BJ (cell line): ENCODE results near the gene CLRN1. TPM values are rescaled to one million over a fixed set of nuclear protein-coding genes. Genes with fewer than 3 reads are reported as not detected.

Experiments
- CTCF ChIA-PET: fragments of 350-600 bp; formaldehyde crosslinking; extraction: SDS; loops from one replicate; lab custom pipeline; 2021; ENCODE audit warnings: antibody characterized with exemption, inconsistent platforms; lab: Yijun Ruan, JAX
- POLR2A ChIA-PET: fragments of 300-600 bp; sonication (Branson Sonifier 250); formaldehyde crosslinking; extraction: SDS; loops from one replicate; lab custom pipeline; 2021; ENCODE audit warnings: antibody characterized with exemption; lab: Charles Lee
- DNase-seq: peaks from one replicate; pipeline ENCODE4 v3.0.0-alpha.2; 2011; ENCODE audit warnings: low read depth
- H3K27me3 ChIP-seq: 2 replicates; pipeline ENCODE4 v1.6.0; 2011; ENCODE audit warnings: low read length; ENCODE audit not compliant: control insufficient read depth, insufficient read depth
- H3K36me3 ChIP-seq: 2 replicates; pipeline ENCODE4 v1.5.1; 2011; ENCODE audit warnings: low read length; ENCODE audit not compliant: control insufficient read depth, insufficient read depth
- H3K4me3 ChIP-seq: 2 replicates; pipeline ENCODE4 v1.5.1; 2011; ENCODE audit warnings: low read depth, mild to moderate bottlenecking, control low read depth, low read length
- CTCF ChIP-seq: IDR thresholded peaks from 2 replicates; pipeline ENCODE4 v1.5.1; 2011; ENCODE audit warnings: low read depth, mild to moderate bottlenecking, control low read depth, inconsistent platforms, low read length, moderate library complexity; ENCODE audit not compliant: insufficient read depth
- polyA plus RNA-seq: library from polyadenylated mRNA; depleted of rRNA; stranded (reverse); fragments of >200 nt; gene quantifications from 2 replicates; pipeline ENCODE4 v1.2.3, GENCODE V29; 2011

The CLRN1 gene
- polyA plus RNA-seq, 1 experiment = not detected

DNA sequence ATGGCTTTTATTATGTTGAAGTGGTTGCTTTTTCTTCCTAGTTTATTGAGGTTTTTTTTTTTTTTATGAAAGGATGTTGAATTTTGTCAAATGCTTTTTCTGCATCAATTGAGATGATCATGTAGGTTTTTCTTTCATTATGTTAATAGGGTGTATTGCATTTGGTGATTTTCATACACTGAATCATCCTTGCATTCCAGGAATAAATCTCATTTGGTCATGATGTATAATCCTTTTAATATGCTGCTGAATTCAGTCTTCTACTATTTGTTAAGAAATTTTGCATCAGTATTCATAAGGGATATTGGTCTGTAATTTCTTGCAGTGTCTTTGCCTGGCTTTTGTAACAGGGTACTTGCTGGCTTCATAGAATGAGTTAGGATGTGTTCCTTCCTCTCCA, 11.5 kb upstream of the CLRN1 start:
- POLR2A ChIA-PET = no interaction called here

DNA sequence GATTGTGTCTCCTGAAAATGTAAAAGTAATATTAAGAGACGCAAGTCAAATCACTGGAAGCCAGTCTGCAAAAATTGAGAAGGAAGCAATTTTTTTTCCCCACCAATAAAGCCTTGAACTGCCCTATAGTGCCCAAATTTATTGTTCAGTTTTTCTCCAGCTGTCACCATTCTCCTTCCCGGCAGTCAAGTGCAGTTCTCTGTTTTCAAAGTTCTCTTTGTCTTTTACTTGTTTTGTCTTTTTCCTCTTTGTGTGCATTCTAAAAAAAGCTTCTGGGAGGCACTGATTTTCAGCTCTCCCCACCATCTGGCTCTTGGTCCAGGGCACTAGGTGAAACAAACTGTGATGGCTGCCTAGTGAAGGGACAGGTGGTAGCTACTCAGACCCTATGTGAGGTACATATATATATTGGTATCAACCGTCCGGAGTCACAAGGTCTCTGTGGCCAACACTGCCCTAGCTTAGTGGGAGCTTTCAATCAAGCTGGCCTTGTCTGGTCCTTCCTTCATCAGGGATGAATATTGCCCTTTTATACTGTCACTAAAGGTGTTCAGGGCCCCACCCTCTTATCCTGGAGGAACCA, 6.1 kb upstream of the CLRN1 start:
- no peak overlapping the region for H3K4me3 ChIP-seq
- ChIA-PET CTCF (interaction anchor here (0.9 kb wide), 1 partner anchor 191 kb away, joined by 3 read pairs; no protein-coding TSS in a partner anchor), POLR2A (no interaction called here)
- no peak for TF ChIP-seq CTCF
- peaks cover 4% of the 10 kb centered on the region; the same call in 1 of the 2 replicates for H3K27me3 ChIP-seq
- no peaks in the 10 kb centered on the region for H3K36me3 ChIP-seq
- DNase-seq = no peak

More for the DNA sequence above, 11.5 kb upstream of the CLRN1 start:
- Histone ChIP-seq H3K27me3 (no peaks in the 10 kb centered on the region; the same call in 1 of the 2 replicates), H3K36me3 (no peaks in the 10 kb centered on the region), H3K4me3 (no peak overlapping the region)
- CTCF ChIA-PET = no interaction called here
- DNase-seq = no peak
- TF ChIP-seq CTCF = no peak

DNA sequence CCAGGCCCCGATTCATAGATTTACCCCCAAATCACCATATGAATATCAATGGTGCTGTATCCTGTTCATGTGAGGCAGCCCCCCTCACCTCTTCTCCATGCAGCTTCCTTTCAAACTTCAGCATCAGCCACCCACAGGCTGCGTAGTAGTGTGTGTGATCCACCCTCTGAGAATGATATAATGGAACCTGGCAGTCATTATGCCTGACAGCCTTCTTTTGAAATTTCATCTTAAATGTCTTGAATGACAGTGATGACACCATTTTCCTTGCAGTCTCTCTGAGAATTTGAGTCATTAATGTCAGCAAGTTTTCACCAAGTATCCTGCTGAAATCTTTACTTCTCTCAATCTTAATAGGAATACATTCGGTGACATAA, 3.5 kb upstream of the CLRN1 start:
- Histone ChIP-seq H3K4me3 (no peak overlapping the region), H3K36me3 (no peaks in the 10 kb centered on the region), H3K27me3 (peaks cover 4% of the 10 kb centered on the region)
- no peak for DNase-seq
- POLR2A ChIA-PET = no interaction called here
- CTCF ChIA-PET = no interaction called here
- TF ChIP-seq CTCF = no peak

DNA sequence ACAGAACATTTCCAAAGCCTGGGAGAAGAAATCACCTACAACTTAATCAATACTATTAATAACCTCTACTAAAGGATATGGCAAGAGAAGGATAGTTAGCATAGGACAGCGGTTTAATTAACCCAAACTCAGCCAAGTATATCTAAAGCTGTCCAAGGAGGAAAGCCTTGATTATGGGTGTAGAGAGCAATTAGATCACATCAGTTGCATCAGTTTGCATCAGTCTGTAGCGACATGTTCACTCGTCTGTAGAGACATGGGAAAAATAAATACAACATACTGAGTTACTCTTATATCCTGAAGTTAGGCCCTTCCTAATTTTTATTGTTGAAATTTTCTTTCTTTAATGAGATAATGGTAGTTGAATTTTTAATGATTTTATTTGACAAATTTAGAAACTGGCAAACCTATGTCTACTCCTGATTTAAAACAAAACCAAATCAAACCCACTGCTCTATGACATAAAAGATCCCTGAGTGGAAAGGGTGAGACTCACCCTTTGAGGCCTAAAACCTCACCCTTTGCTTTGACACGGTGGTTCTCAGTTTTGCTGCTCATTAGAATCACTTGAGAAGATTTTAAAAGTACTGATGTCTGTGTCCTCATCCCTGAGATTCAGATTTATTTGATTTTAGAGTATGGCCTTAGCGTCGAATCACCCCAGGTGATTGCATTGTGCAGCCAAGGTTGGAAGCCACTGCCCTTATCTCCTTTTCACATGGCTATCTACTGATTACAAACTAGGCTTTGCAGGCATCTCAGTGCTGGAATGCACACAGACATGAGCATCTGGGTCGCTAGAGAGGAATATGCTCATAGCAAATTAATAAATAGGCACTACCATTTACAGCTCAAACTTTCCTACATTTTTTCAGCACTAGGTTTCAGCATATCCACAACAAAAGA, 2.8 kb upstream of the CLRN1 start:
- TF ChIP-seq CTCF = no peak
- H3K27me3 ChIP-seq = peaks cover 4% of the 10 kb centered on the region
- no peak overlapping the region for H3K4me3 ChIP-seq
- no peak for DNase-seq
- no peaks in the 10 kb centered on the region for H3K36me3 ChIP-seq
- ChIA-PET POLR2A (no interaction called here), CTCF (no interaction called here)

- DNase-seq = peak; percentile 9
- Histone ChIP-seq H3K27me3 (peaks cover 3% of the 10 kb centered on the region), H3K4me3 (no peak overlapping the region), H3K36me3 (no peaks in the 10 kb centered on the region)
- TF ChIP-seq CTCF = no peak
- ChIA-PET CTCF (interaction anchor here (0.6 to 1.4 kb wide), 2 partner anchors 9 to 116 kb away, joined by 3 to 4 read pairs; no protein-coding TSS in a partner anchor), POLR2A (no interaction called here)
Observed at GRCh38 chr3:150970665-150971324, 1.7 kb downstream of the CLRN1 start.
